Measurements from ENCODE around the gene SEPTIN8. TPM values are rescaled to one million over a fixed set of nuclear protein-coding genes. Genes with fewer than 3 reads are reported as not detected.

Gene SEPTIN8
- total and polyA plus RNA-seq, 2 of the 13 experiments (the other 11 are each of a cell fraction or from before 2014, with no cell fraction given) = 41.4 to 49.9 TPM

DNA sequence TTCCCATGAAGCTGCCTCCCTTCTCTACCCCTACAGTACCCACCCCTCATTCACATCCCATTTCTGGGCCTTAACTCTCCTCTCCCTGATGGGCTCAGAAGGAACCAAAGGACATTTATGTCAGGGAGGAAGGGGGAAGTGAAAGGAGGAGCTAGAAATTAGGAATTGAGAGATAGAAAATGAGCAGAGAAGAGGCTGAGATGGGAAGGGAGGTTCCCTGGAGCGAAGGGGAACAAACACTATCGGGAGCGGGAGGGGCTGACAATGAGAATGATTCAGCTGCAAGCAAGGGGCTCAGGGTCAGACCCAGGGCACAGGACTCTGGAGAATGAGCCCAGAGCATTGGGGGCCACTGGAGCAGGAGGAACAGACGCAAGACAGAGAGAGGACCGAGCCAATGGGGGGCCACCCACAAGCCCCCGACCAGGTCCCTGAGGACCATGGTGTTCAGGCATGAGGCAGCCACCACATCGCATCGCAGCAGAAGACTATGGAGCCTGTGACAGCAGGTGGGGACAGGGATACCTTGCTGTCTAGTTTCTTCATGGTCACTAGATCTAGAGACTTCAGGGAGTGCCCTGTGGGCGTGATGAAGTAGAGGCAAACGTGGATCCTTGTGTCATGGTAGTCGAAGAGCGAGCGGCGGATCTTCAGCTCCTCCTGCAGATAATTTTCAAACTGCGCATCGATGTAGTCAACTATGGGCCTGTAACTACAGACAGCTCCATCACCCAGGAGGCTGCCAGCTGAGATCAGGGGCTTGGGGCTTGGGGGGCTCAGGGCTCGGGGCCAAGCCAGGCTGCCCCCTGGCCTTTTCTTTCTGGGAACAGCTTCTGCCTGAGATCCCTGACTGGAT, 13.6 kb downstream of the SEPTIN8 start (continued):
- TF ChIP-seq, protein P1, sequence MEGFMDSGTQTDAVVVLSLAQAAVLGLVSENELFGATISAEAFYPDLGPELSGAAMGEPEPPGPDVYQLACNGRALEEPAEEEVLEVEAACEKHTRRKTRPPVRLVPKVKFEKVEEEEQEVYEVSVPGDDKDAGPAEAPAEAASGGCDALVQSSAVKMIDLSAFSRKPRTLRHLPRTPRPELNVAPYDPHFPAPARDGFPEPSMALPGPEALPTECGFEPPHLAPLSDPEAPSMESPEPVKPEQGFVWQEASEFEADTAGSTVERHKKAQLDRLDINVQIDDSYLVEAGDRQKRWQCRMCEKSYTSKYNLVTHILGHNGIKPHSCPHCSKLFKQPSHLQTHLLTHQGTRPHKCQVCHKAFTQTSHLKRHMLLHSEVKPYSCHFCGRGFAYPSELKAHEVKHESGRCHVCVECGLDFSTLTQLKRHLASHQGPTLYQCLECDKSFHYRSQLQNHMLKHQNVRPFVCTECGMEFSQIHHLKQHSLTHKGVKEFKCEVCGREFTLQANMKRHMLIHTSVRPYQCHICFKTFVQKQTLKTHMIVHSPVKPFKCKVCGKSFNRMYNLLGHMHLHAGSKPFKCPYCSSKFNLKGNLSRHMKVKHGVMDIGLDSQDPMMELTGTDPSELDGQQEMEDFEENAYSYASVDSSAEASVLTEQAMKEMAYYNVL (CRISPR knock-in tag; IDR thresholded peaks at IDR 0.05; ENCODE audit: borderline replicate concordance) = no peak
- TF ChIP-seq ZNF589 (CRISPR knock-in tag; conservative IDR thresholded peaks at IDR 0.05) (no peak), ZNF530 (CRISPR knock-in tag; IDR thresholded peaks at IDR 0.05; ENCODE audit: low read depth) (no peak), ZZZ3 (CRISPR knock-in tag; IDR thresholded peaks at IDR 0.05; ENCODE audit: borderline replicate concordance) (no peak), ZNF225 (CRISPR knock-in tag; IDR thresholded peaks at IDR 0.05) (no peak)

DNA sequence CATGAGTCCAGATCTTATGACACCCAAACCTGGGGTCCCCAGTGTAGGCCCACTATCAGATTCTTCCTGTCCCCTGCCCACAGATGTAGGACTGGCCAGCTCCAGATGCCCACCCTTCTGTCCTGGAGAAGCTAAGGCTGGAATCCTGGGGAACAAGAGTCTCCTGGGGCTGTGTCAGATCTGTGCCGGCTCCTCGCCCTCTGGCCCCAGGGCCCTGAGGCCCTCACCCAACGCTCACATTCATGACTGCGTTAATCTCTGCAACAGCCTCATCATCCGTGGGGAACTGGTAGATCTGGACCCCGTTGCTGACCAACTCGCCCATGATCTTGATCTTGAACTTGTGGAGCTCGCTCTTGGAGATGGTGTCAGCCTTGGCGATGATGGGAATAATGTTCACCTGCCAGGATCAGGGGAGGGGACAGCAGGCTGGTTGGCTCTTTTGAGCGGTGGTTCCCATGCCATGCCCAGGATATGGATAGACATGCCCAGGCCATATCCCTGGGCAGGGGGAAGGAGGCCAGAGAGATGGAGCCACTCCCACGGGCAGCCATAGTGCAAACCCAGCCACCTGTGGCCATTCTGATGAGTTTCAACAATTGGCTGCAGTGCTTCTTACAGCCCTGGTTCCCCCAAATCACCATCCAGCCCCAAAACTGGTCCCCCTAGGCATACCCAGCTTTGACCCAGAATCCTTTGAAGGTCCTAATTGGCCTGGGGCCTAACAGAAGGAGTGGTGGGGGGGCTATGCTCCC, 14.6 kb downstream of the SEPTIN8 start:
- H3K9ac ChIP-seq (ENCODE audit: insufficient read depth, low read depth, low read length) = no peak overlapping the region
- H3K4me1 ChIP-seq (ENCODE audit: insufficient read depth, low read length) = no peaks in the 10 kb centered on the region
- TF ChIP-seq, protein P2, sequence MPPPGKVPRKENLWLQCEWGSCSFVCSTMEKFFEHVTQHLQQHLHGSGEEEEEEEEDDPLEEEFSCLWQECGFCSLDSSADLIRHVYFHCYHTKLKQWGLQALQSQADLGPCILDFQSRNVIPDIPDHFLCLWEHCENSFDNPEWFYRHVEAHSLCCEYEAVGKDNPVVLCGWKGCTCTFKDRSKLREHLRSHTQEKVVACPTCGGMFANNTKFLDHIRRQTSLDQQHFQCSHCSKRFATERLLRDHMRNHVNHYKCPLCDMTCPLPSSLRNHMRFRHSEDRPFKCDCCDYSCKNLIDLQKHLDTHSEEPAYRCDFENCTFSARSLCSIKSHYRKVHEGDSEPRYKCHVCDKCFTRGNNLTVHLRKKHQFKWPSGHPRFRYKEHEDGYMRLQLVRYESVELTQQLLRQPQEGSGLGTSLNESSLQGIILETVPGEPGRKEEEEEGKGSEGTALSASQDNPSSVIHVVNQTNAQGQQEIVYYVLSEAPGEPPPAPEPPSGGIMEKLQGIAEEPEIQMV (CRISPR knock-in tag; IDR thresholded peaks at IDR 0.05; ENCODE audit: low read depth) = no peak
- TF ChIP-seq, protein P3, sequence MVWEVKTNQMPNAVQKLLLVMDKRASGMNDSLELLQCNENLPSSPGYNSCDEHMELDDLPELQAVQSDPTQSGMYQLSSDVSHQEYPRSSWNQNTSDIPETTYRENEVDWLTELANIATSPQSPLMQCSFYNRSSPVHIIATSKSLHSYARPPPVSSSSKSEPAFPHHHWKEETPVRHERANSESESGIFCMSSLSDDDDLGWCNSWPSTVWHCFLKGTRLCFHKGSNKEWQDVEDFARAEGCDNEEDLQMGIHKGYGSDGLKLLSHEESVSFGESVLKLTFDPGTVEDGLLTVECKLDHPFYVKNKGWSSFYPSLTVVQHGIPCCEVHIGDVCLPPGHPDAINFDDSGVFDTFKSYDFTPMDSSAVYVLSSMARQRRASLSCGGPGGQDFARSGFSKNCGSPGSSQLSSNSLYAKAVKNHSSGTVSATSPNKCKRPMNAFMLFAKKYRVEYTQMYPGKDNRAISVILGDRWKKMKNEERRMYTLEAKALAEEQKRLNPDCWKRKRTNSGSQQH (CRISPR knock-in tag; IDR thresholded peaks at IDR 0.05; ENCODE audit: low read depth) = no peak
- TF ChIP-seq, protein P4, sequence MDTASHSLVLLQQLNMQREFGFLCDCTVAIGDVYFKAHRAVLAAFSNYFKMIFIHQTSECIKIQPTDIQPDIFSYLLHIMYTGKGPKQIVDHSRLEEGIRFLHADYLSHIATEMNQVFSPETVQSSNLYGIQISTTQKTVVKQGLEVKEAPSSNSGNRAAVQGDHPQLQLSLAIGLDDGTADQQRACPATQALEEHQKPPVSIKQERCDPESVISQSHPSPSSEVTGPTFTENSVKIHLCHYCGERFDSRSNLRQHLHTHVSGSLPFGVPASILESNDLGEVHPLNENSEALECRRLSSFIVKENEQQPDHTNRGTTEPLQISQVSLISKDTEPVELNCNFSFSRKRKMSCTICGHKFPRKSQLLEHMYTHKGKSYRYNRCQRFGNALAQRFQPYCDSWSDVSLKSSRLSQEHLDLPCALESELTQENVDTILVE (CRISPR knock-in tag; IDR thresholded peaks at IDR 0.05) = no peak
- TF ChIP-seq, protein P5, sequence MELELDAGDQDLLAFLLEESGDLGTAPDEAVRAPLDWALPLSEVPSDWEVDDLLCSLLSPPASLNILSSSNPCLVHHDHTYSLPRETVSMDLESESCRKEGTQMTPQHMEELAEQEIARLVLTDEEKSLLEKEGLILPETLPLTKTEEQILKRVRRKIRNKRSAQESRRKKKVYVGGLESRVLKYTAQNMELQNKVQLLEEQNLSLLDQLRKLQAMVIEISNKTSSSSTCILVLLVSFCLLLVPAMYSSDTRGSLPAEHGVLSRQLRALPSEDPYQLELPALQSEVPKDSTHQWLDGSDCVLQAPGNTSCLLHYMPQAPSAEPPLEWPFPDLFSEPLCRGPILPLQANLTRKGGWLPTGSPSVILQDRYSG (CRISPR knock-in tag; IDR thresholded peaks at IDR 0.05) = no peak
- no peak for TF ChIP-seq ZSCAN30 (CRISPR knock-in tag; IDR thresholded peaks at IDR 0.05)
- TF ChIP-seq ZFP37 (CRISPR knock-in tag; IDR thresholded peaks at IDR 0.05; ENCODE audit: borderline replicate concordance) = no peak

More for the DNA sequence above, 14.6 kb downstream of the SEPTIN8 start:
- H4K20me1 ChIP-seq (ENCODE audit: insufficient read depth, low read length) = no peaks in the 10 kb centered on the region
- no peak overlapping the region for H3K4me3 ChIP-seq (replicated peaks in 1 of 3; ENCODE audit: insufficient read depth in 1 of 3, low read depth in 2 of 3, low read length in 3 of 3)
- no peaks in the 10 kb centered on the region for H3K79me2 ChIP-seq (ENCODE audit: insufficient read depth, low read length)
- no peak for DNase-seq (ENCODE audit: low spot score)
- no TSS peak for BruUV-seq (replicated peaks)
- in situ Hi-C loops (cut with HindIII; ENCODE audit: extremely low pct_ligation_motif_present, low pct_unique_long_range_greater_than_20kb) = no loop called here
- no peak overlapping the region for H3K4me2 ChIP-seq (ENCODE audit: low read depth, low read length)
- H3K9me3 ChIP-seq (ENCODE audit: low read length) = no peaks in the 10 kb centered on the region
- no peak for ATAC-seq
- H3K27ac ChIP-seq (ENCODE audit: extremely low read length, insufficient read depth, low read length) = no peak overlapping the region
- no peak overlapping the region for H2AFZ ChIP-seq (ENCODE audit: low read length)
- no peak for FAIRE-seq
- 100% methylated on average over 5 of the region's 11 CpGs for WGBS (ENCODE audit: low lambda C conversion rate)
- CTCF ChIA-PET (ENCODE audit: low intra/inter-chr PET ratio, low total read pairs) = no interaction called here
- no peaks in the 10 kb centered on the region for H3K27me3 ChIP-seq (ENCODE audit: control insufficient read depth in 1 of 2, insufficient read depth in 2 of 2, low read length in 2 of 2)
- H3K36me3 ChIP-seq (replicated peaks in 1 of 2; ENCODE audit: control insufficient read depth in 1 of 2, insufficient read depth in 2 of 2, low read length in 2 of 2) = peaks cover 22 to 67% of the 10 kb centered on the region in 2 experiments
- intact Hi-C loops (cut with micrococcal nuclease; ENCODE audit: unreplicated experiment) = no loop called here
- POLR2A ChIA-PET = no interaction called here

Measured in HepG2 (cell line).